HepG2 (cell line): ENCODE results near the gene BCAT1. TPM values are rescaled to one million over a fixed set of nuclear protein-coding genes. Genes with fewer than 3 reads are reported as not detected.

Source experiments
- BORCS8-MEF2B ChIP-seq: sonication (generic); formaldehyde crosslinking; IDR thresholded peaks from 2 replicates; pipeline ENCODE4 v1.8.0; 2022; ENCODE audit warnings: mild to moderate bottlenecking, missing genetic modification reagents
- FOXP1 ChIP-seq, 2 experiments: fragments of 450-650 bp in 1 of 2; IDR thresholded peaks; 2 replicates each; pipeline ENCODE4 v1.6.1; 2017 to 2018; ENCODE audit warnings: antibody characterized with exemption in 1 of 2
- RFXAP ChIP-seq: sonication (generic); formaldehyde crosslinking; IDR thresholded peaks from 2 replicates; pipeline ENCODE4 v1.4.0; 2020; ENCODE audit warnings: missing genetic modification reagents, borderline replicate concordance
- ZNF503 ChIP-seq: sonication (generic); formaldehyde crosslinking; IDR thresholded peaks from 2 replicates; pipeline ENCODE4 v1.4.0; 2020; ENCODE audit warnings: missing genetic modification reagents
- ZNF556 ChIP-seq: sonication (generic); formaldehyde crosslinking; IDR thresholded peaks from 2 replicates; pipeline ENCODE4 v1.4.0; 2020; ENCODE audit warnings: mild to moderate bottlenecking, missing genetic modification reagents, borderline replicate concordance
- polyA plus RNA-seq, 8 experiments: library from polyadenylated mRNA; depleted of rRNA in 3 of 8; stranded (reverse) in 7 of 8; unstranded in 1 of 8; fragments of >200 nt; fragmentation: Illumina TruSeq in 4 of 8; extraction: Trizol in 4 of 8; gene quantifications; 2 replicates each; pipeline versions ENCODE4 v1.2.1 to v1.2.3, GENCODE V29; 2011 to 2016; ENCODE audit warnings: low read depth in 4 of 8, missing spikeins in 1 of 8, mixed read lengths in 1 of 8; ENCODE audit not compliant: insufficient read depth in 1 of 8
- total RNA-seq, 5 experiments: library from RNA; depleted of rRNA; stranded (reverse); fragments of >200 nt; fragmentation: Illumina TruSeq; extraction: Trizol; gene quantifications; 2 replicates each; pipeline ENCODE4 v1.2.3, GENCODE V29; 2016; ENCODE audit warnings: low read depth in 1 of 5
- TF ChIP-seq, protein P1 (sequence below), 2 experiments: sonication (generic) in 1 of 2; formaldehyde crosslinking in 1 of 2; IDR thresholded peaks; 2 replicates each; pipeline versions ENCODE4 v1.4.0 to v1.6.1; 2016 to 2020; ENCODE audit warnings: borderline replicate concordance in 1 of 2, low read depth in 1 of 2, mild to moderate bottlenecking in 1 of 2, missing genetic modification reagents in 1 of 2

Gene BCAT1
- total and polyA plus RNA-seq, 2 of the 13 experiments (the other 11 are each of a cell fraction or from before 2014, with no cell fraction given) = 8.0 to 75.5 TPM

- peak; percentile 36; the same call in 1 of the 2 replicates for TF ChIP-seq ZNF503 (CRISPR knock-in tag)
- TF ChIP-seq RFXAP (CRISPR knock-in tag) = no peak
- TF ChIP-seq ZNF556 (CRISPR knock-in tag) = no peak
- TF ChIP-seq, protein P1, sequence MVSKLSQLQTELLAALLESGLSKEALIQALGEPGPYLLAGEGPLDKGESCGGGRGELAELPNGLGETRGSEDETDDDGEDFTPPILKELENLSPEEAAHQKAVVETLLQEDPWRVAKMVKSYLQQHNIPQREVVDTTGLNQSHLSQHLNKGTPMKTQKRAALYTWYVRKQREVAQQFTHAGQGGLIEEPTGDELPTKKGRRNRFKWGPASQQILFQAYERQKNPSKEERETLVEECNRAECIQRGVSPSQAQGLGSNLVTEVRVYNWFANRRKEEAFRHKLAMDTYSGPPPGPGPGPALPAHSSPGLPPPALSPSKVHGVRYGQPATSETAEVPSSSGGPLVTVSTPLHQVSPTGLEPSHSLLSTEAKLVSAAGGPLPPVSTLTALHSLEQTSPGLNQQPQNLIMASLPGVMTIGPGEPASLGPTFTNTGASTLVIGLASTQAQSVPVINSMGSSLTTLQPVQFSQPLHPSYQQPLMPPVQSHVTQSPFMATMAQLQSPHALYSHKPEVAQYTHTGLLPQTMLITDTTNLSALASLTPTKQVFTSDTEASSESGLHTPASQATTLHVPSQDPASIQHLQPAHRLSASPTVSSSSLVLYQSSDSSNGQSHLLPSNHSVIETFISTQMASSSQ (IDR thresholded peaks at IDR 0.05; ENCODE audit: low read depth) = 0 out of 2 replicates have a peak, but pooled peaks have one; percentile 13
- TF ChIP-seq, protein P1 (CRISPR knock-in tag; IDR thresholded peaks at IDR 0.05; ENCODE audit: borderline replicate concordance) = peak; percentile 31; the same call in 1 of the 2 replicates
- TF ChIP-seq BORCS8-MEF2B (CRISPR knock-in tag) = no peak
- peak; percentile 64; the same call in 1 of the 2 replicates for TF ChIP-seq FOXP1 (IDR thresholded peaks at IDR 0.05)
- TF ChIP-seq FOXP1 (CRISPR knock-in tag; IDR thresholded peaks at IDR 0.05) = peak; percentile 80
Measured at GRCh38 chr12:24760162-24760561, 188.7 kb downstream of the BCAT1 start (continued).

Other genes starting within 250 kb of the BCAT1 start
- 0.04 TPM in 1 of 2 replicates, not detected in the other for gene DNAI7, start 246.1 kb upstream of the BCAT1 start, total RNA-seq (2016; rRNA removed; fragmentation: Illumina TruSeq; extraction: Trizol)
- 0.25 TPM in 1 of 2 replicates, not detected in the other for gene DNAI7, start 246.1 kb upstream of the BCAT1 start, polyA plus RNA-seq (2011; rRNA removed)
- 7.0 and 9.3 TPM in 2 replicates for gene ETFRF1, start 246.1 kb upstream of the BCAT1 start, total RNA-seq (2016; rRNA removed; fragmentation: Illumina TruSeq; extraction: Trizol)
- 6.4 and 6.8 TPM in 2 replicates for gene ETFRF1, start 246.1 kb upstream of the BCAT1 start, polyA plus RNA-seq (2011; rRNA removed)